Neural cell (in vitro differentiated cells): ENCODE measurements around the gene CD84.

Experiments
- CTCF ChIP-seq: fragments of 450-650 bp; IDR thresholded peaks from 2 replicates; pipeline ENCODE4 v1.5.1; 2014; ENCODE audit warnings: antibody characterized with exemption, mild to moderate bottlenecking, moderate library complexity; ENCODE audit not compliant: poor library complexity, severe bottlenecking
- EP300 ChIP-seq: fragments of 450-650 bp; conservative IDR thresholded peaks from 2 replicates; pipeline ENCODE4 v1.6.1; 2014; ENCODE audit warnings: antibody characterized with exemption, mild to moderate bottlenecking, moderate library complexity; ENCODE audit not compliant: poor library complexity, severe bottlenecking
- EZH2 ChIP-seq: fragments of 200-600, 300-800 bp; shearing (Covaris generic), sonication (generic); IDR thresholded peaks from 2 replicates; pipeline ENCODE4 v1.6.1; 2014; ENCODE audit warnings: antibody characterized with exemption, low read length, borderline replicate concordance, mild to moderate bottlenecking; ENCODE audit not compliant: insufficient read depth, poor library complexity, severe bottlenecking
- MXI1 ChIP-seq: fragments of 450-650 bp; conservative IDR thresholded peaks from 2 replicates; pipeline ENCODE4 v1.6.1; 2014; ENCODE audit warnings: antibody characterized with exemption, mild to moderate bottlenecking; ENCODE audit not compliant: poor library complexity, severe bottlenecking
- RAD21 ChIP-seq: fragments of 450-650 bp; conservative IDR thresholded peaks from 2 replicates; pipeline ENCODE4 v1.6.1; 2014; ENCODE audit warnings: antibody characterized with exemption, mild to moderate bottlenecking, moderate library complexity
- SMC3 ChIP-seq: fragments of 450-650 bp; conservative IDR thresholded peaks from 2 replicates; pipeline ENCODE4 v1.6.1; 2014; ENCODE audit warnings: antibody characterized with exemption, mild to moderate bottlenecking, moderate library complexity; ENCODE audit not compliant: poor library complexity

- TF ChIP-seq MXI1: no peak
- no peak for TF ChIP-seq CTCF
- TF ChIP-seq EP300: no peak
- no peak for TF ChIP-seq EZH2
- TF ChIP-seq SMC3: no peak
- TF ChIP-seq RAD21: no peak
Measured at GRCh38 chr1:160567341-160567740, 12.0 kb downstream of the CD84 start.
